ENCODE results near the gene ENPP3.

DNA sequence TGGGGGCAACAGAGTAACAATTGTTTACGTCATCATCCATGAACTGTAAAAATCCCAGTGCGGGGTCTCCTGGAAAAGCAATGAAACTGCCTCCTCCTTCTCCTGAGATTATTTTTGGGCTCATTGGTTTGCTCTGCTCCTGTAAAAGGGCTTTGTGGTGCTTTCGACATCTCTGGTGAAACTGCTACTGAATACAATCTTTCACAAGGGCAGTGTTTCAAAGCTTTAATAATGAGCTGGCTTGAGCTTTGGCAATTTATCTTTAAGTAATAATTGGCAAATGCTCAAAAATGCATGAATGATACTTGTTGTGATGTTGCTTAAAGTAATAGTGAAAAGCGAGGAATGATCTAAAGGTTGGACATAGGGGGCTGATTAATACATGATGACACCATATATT lies 127.2 kb downstream of the ENPP3 start:
- TF ChIP-seq NFE2L1 (CRISPR knock-in tag; IDR thresholded peaks at IDR 0.05), result no peak
- TF ChIP-seq, protein P1, sequence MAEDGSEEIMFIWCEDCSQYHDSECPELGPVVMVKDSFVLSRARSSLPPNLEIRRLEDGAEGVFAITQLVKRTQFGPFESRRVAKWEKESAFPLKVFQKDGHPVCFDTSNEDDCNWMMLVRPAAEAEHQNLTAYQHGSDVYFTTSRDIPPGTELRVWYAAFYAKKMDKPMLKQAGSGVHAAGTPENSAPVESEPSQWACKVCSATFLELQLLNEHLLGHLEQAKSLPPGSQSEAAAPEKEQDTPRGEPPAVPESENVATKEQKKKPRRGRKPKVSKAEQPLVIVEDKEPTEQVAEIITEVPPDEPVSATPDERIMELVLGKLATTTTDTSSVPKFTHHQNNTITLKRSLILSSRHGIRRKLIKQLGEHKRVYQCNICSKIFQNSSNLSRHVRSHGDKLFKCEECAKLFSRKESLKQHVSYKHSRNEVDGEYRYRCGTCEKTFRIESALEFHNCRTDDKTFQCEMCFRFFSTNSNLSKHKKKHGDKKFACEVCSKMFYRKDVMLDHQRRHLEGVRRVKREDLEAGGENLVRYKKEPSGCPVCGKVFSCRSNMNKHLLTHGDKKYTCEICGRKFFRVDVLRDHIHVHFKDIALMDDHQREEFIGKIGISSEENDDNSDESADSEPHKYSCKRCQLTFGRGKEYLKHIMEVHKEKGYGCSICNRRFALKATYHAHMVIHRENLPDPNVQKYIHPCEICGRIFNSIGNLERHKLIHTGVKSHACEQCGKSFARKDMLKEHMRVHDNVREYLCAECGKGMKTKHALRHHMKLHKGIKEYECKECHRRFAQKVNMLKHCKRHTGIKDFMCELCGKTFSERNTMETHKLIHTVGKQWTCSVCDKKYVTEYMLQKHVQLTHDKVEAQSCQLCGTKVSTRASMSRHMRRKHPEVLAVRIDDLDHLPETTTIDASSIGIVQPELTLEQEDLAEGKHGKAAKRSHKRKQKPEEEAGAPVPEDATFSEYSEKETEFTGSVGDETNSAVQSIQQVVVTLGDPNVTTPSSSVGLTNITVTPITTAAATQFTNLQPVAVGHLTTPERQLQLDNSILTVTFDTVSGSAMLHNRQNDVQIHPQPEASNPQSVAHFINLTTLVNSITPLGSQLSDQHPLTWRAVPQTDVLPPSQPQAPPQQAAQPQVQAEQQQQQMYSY (CRISPR knock-in tag; IDR thresholded peaks at IDR 0.05), result no peak
- TF ChIP-seq, protein P2, sequence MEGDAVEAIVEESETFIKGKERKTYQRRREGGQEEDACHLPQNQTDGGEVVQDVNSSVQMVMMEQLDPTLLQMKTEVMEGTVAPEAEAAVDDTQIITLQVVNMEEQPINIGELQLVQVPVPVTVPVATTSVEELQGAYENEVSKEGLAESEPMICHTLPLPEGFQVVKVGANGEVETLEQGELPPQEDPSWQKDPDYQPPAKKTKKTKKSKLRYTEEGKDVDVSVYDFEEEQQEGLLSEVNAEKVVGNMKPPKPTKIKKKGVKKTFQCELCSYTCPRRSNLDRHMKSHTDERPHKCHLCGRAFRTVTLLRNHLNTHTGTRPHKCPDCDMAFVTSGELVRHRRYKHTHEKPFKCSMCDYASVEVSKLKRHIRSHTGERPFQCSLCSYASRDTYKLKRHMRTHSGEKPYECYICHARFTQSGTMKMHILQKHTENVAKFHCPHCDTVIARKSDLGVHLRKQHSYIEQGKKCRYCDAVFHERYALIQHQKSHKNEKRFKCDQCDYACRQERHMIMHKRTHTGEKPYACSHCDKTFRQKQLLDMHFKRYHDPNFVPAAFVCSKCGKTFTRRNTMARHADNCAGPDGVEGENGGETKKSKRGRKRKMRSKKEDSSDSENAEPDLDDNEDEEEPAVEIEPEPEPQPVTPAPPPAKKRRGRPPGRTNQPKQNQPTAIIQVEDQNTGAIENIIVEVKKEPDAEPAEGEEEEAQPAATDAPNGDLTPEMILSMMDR (IDR thresholded peaks at IDR 0.05), result no peak
- TF ChIP-seq, protein P3, sequence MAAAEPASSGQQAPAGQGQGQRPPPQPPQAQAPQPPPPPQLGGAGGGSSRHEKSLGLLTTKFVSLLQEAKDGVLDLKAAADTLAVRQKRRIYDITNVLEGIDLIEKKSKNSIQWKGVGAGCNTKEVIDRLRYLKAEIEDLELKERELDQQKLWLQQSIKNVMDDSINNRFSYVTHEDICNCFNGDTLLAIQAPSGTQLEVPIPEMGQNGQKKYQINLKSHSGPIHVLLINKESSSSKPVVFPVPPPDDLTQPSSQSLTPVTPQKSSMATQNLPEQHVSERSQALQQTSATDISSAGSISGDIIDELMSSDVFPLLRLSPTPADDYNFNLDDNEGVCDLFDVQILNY (CRISPR knock-in tag; IDR thresholded peaks at IDR 0.05), result no peak
- TF ChIP-seq, protein P4, sequence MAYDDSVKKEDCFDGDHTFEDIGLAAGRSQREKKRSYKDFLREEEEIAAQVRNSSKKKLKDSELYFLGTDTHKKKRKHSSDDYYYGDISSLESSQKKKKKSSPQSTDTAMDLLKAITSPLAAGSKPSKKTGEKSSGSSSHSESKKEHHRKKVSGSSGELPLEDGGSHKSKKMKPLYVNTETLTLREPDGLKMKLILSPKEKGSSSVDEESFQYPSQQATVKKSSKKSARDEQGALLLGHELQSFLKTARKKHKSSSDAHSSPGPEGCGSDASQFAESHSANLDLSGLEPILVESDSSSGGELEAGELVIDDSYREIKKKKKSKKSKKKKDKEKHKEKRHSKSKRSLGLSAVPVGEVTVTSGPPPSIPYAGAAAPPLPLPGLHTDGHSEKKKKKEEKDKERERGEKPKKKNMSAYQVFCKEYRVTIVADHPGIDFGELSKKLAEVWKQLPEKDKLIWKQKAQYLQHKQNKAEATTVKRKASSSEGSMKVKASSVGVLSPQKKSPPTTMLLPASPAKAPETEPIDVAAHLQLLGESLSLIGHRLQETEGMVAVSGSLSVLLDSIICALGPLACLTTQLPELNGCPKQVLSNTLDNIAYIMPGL (CRISPR knock-in tag; IDR thresholded peaks at IDR 0.05), result no peak
- TF ChIP-seq CBFB (CRISPR knock-in tag; IDR thresholded peaks at IDR 0.05; ENCODE audit: low read depth), result no peak
- TF ChIP-seq, protein P5, sequence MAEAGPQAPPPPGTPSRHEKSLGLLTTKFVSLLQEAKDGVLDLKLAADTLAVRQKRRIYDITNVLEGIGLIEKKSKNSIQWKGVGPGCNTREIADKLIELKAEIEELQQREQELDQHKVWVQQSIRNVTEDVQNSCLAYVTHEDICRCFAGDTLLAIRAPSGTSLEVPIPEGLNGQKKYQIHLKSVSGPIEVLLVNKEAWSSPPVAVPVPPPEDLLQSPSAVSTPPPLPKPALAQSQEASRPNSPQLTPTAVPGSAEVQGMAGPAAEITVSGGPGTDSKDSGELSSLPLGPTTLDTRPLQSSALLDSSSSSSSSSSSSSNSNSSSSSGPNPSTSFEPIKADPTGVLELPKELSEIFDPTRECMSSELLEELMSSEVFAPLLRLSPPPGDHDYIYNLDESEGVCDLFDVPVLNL (CRISPR knock-in tag; IDR thresholded peaks at IDR 0.05; ENCODE audit: borderline replicate concordance, low read depth), result no peak
- TF ChIP-seq, protein P6, sequence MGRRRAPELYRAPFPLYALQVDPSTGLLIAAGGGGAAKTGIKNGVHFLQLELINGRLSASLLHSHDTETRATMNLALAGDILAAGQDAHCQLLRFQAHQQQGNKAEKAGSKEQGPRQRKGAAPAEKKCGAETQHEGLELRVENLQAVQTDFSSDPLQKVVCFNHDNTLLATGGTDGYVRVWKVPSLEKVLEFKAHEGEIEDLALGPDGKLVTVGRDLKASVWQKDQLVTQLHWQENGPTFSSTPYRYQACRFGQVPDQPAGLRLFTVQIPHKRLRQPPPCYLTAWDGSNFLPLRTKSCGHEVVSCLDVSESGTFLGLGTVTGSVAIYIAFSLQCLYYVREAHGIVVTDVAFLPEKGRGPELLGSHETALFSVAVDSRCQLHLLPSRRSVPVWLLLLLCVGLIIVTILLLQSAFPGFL (CRISPR knock-in tag; IDR thresholded peaks at IDR 0.05; ENCODE audit: borderline replicate concordance), result no peak
- TF ChIP-seq, protein P7, sequence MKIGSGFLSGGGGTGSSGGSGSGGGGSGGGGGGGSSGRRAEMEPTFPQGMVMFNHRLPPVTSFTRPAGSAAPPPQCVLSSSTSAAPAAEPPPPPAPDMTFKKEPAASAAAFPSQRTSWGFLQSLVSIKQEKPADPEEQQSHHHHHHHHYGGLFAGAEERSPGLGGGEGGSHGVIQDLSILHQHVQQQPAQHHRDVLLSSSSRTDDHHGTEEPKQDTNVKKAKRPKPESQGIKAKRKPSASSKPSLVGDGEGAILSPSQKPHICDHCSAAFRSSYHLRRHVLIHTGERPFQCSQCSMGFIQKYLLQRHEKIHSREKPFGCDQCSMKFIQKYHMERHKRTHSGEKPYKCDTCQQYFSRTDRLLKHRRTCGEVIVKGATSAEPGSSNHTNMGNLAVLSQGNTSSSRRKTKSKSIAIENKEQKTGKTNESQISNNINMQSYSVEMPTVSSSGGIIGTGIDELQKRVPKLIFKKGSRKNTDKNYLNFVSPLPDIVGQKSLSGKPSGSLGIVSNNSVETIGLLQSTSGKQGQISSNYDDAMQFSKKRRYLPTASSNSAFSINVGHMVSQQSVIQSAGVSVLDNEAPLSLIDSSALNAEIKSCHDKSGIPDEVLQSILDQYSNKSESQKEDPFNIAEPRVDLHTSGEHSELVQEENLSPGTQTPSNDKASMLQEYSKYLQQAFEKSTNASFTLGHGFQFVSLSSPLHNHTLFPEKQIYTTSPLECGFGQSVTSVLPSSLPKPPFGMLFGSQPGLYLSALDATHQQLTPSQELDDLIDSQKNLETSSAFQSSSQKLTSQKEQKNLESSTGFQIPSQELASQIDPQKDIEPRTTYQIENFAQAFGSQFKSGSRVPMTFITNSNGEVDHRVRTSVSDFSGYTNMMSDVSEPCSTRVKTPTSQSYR (CRISPR knock-in tag; IDR thresholded peaks at IDR 0.05), result no peak
- TF ChIP-seq, protein P8, sequence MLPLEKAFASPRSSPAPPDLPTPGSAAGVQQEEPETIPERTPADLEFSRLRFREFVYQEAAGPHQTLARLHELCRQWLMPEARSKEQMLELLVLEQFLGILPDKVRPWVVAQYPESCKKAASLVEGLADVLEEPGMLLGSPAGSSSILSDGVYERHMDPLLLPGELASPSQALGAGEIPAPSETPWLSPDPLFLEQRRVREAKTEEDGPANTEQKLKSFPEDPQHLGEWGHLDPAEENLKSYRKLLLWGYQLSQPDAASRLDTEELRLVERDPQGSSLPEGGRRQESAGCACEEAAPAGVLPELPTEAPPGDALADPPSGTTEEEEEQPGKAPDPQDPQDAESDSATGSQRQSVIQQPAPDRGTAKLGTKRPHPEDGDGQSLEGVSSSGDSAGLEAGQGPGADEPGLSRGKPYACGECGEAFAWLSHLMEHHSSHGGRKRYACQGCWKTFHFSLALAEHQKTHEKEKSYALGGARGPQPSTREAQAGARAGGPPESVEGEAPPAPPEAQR (CRISPR knock-in tag; IDR thresholded peaks at IDR 0.05), result no peak

Measured in WTC11 (cell line).